Eye (tissue), 1 donor: Measurements from ENCODE around the gene IL1B.
A peak's percentile ranks its signal among the peaks of the same experiment; 100 is the strongest.

Source experiments
- DNase-seq: peaks from one replicate; pipeline ENCODE4 v3.0.0-alpha.2; 2015

The IL1B gene

GRCh38 chr2:112829101-112829960 lies 7.2 kb downstream of the IL1B start:
- no peak for DNase-seq

DNA sequence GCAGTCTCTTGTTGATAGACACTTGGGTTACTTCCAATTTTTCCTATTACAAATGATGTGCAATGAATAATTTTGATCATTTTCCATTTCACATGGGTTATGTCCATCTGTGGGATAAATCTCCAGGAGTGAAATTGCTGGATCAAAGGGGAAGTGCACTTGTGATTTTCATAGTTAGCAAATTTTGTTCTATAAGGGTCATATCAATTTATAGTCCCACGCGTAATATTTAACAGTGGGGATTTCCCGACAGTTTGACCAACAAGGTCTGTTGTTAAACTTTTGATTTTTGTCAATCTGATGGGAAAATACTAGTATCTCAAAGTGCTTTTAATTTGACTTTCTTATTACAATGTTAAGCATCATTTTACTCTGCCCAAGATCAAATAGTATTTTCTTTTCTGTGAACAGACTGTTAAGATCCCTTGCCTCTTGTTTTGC lies 8.3 kb downstream of the IL1B start:
- DNase-seq, result no peak

DNA sequence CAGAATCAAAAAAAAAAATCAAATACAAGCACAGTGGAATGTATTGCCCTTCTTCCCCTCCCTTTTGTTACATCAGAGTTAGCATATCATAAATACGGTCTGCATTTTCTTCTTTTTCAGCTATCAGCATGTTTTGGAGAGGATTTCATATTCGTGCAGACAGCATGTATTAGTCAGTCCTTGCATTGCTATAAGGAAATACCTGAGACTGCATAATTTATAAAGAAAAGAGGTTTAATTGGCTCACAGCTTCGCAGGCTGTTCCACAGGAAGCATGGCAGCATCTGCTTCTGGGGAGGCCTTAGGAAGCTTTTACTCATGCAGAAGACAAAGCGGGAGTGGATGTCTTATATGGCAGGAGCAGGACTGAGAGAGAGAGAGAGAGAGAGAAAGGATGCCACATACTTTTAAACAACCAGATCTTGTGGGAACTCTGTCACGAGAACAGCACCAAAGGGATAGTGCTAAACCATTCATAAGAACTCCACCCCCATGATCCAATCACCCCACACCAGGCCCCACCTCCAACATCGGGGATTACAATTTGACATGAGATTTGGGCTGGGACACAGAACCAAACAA lies 8.9 kb downstream of the IL1B start:
- no peak for DNase-seq

DNA sequence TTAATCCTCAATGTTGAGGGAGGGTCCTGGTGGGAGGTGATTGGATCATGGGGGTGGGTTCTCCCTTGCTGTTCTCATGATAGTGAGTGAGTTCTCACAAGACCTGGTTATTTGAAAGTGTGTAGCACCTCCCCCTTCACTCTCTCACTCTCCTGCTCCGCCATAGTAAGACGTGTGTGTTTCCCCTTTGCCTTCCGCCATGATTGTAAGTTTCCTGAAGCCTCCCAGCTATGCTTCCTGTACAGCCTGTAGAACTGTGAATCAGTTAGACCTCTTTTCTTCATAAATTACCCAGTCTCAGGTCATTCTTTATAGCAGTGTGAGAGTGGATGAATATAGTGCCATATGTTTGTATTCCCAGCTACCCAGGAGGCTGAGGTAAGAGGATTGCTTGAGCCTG lies 9.6 kb downstream of the IL1B start:
- DNase-seq, result no peak

DNA sequence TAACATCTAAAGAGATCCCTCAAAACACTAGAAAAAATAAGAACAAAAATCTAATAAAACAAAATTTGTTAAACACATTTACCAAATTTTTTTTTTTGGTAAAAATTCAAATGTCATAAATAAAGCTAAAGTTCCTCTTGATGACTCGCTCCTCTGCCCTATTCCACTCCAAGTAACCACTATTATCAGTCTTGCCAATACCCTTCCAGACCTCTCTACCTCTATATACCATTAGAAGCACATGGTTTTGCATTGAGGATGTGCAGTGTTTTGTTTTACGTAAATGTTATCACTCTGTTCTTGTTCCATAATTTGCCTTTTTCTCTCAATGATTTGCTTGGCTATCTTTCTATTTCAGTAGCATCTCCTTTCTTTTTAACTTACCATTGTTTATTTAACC lies 10.9 kb downstream of the IL1B start:
- DNase-seq, result no peak

GRCh38 chr2:112824694-112825085 lies 11.9 kb downstream of the IL1B start:
- DNase-seq, result no peak

GRCh38 chr2:112821682-112822081 lies 14.9 kb downstream of the IL1B start:
- DNase-seq, result no peak

GRCh38 chr2:112821142-112821541 lies 15.4 kb downstream of the IL1B start:
- no peak for DNase-seq

GRCh38 chr2:112820343-112820742 lies 16.2 kb downstream of the IL1B start:
- no peak for DNase-seq

DNA sequence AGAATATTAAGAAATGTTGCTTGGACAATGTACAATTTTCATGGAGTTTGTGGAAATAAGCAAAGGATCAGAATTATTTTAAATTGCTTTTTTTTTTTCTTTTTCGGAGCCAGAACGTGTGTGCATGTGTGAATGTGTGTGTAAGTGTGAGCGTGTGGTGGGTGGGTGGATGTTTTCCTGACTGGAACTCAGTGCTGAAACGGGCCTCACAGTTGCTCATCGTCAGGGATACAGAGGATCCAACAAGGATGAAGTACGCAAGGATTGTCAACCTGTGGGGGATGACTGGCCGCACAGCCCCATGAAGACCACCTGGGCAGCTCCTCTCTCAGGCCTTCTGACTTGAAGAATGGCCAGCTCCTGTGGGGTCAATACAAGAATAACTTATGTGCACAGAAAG lies 17.5 kb downstream of the IL1B start:
- DNase-seq, result no peak

DNA sequence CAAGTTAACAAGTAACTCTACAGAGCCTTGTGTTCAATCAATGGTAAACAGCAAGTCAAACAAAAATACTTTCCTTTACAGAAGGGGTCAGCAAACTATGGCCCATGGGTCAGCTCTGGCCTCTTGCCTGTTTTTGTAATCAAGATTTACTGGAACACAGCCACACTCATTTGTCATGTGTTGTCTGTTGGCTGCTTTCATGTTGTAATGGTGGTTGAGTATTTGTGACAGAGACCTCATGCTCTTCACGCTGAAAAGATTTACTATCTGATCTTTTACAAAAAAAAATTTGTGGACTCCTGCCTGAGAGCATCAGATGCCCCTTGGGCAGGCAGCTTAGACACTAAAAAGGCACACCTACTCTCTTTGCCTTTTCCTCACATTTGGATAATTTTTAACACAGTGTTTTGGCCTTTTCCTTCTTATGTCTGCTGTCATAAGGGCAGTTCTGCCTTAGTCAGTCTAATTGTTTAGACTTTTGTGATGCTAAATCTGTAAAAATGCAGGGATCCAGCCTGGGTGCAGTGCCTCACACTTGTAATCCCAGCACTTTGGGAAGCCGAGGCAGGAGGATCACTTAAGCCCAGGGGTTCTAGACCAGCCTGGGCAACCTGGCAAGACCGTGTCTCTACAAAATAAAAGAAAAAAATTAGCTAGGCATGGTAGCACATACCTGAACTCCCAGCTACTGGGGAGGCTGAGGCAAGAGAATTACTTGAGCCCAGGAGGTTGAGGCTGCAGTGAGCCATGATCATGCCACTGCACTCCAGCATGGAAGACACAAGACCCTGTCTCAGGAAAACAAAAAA lies 18.3 kb downstream of the IL1B start:
- DNase-seq, result no peak

DNA sequence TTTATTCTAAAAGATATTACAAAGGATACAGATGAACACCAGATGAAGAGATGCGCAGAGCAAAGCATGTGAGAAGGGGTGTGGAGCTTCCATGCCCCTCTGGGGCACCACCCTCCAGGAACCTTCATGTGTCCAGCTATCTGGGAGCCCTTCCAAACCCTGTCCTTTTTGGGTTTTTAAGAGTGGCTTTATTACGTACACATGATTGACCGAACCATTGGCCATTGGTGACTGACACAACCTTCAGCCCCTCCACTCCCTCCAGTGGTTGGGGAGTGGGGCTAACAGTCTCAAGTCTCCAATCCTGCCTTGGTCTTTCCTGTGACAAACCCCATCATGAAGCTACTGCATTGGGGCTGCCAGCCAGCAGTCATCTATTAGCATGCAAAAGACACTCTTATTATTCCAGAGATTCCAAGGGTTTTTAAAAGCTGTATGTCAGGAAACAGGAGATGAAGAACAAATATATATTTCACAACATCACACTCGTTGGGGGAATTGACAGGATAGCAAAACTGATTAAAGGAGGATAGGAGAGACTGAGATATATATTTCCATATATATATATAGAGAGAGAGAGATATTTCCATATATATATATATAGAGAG lies 19.4 kb downstream of the IL1B start:
- no peak for DNase-seq

- peak; percentile 54 for DNase-seq
Measured at GRCh38 chr2:112814278-112814677, 22.3 kb downstream of the IL1B start.

DNA sequence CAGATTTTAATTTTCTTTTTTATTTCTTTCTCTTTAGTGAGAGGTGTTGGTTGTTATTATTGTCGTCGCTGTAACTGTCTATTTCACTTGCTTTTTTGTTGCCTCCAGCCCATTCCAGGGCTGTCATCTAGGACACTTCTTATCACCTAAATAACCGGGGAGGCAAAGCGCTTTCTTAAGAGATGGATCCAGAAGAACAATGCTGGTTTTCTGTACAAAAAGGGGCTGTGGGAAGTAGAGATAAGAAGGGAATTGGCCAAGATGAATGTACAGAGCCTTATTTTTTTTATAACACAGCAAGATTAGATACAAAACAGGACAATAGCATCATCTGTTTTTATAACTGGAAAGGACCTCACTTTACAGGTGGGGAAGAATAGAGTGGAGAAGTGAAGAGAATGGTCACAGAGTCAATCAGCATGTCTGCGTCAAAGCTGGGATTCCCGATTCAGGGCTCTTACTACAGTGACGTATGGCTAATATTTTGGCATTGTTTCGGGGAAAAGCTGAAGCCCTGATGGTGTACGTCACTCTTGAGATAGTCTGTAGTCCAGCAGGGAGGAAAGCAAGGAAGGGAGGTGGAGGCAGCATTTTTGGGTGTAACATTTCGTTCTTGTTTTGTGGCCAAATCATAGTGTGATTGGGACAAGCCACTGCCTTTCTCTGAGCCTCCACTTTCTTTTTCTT lies 23.2 kb downstream of the IL1B start:
- DNase-seq, result no peak

DNA sequence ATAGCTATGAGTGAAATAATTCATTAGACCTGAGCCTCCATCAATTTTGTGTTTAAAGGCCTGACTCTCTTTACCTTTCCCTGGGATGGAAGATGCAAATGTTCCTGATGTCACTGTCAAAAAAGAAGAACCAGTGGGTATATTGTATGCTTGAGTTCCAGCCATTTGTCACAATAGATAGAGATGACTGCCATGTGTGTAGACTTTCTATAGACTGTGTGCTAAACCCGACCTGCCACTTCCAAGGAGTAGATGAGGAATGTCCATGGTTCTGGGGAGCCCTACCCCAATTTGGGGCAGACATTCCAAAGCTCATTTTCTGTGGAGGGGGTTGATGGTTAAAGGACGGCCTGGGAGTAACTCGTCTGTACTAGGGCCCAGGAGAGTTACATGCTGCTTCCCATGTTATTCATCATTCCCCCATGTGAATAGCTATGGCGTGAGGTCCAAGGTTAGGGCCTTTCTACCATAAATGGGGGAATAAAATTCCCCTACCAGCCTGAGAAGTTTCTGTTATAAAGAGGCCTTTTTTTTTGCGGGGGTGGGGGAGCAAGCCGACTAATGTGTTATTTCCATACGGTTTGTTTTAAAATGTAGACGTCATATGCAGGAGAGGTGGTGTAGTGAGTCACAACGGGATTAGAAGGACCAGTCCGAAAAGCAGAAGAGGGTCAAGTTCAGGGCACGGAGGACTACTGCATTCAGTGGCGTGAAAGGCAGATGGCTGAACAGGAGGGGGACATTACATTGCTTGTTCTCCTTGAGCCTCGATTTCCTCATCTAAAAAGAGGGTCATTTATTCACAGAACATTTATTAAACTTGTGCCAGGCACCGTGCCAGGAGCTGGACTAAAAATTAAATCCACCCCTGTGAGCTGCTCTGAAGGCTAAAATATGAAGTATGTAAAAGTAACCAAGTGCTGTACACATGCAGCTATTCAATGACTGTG lies 24.0 kb downstream of the IL1B start:
- no peak for DNase-seq

DNA sequence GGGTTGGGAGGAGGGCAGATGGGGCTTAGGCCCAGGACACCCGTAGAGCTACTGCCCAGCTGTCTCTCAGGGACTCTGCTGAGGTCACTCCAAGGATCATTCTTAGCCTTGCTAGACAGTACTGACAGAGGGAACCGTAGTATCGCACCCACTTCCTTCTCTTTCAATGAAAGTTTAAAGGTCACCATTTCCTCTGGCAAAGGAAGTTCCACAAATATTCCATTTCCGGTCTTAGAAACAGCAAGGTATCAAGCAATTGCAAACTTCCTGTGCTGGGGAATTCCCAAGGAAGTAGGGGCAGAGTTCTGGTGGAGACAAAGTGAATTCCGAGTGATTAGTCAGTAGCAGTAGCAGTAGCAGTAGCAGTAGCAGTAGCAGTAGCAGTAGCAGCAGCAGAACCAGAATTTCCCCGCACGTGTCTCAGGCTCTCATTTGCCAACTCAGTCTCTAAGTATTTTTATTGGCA lies 24.7 kb downstream of the IL1B start:
- no peak for DNase-seq

DNA sequence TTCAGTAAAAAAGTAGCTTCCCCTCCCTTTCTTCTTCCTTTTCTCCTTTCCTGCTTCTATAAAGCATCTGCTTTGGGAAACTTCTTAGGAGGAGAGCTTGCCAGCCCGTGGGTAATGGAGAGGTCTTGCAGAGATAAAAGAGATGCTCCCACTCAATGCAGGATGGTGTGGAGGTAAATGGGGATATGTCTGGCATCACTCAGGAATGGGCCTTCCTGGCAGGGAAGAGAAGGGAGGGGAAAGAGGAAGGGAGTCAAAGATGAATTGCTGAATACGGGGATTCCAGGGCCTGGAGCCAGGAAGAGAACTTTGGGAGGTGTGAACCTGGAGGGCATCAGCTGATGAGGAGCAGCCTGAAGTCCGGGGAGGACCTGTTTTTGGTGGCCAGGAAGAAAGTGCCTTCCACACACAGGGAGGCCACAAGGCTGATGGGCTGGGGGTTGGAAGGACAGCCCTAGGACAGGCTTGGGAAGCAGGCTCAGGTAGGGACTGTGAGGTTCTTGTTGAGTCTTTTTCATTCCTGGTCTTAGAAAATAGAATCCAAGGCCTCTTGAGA lies 25.2 kb downstream of the IL1B start:
- no peak for DNase-seq

- no peak for DNase-seq
Measured at GRCh38 chr2:112809112-112809511, 27.5 kb downstream of the IL1B start.

- DNase-seq, result no peak
Measured at GRCh38 chr2:112807233-112807807, 29.3 kb downstream of the IL1B start.

GRCh38 chr2:112805542-112805941 lies 31.0 kb downstream of the IL1B start:
- DNase-seq, result no peak
